Stomach smooth muscle (tissue), 2 donors: ENCODE data around the gene ADAM8.

ENCODE experiments used
- H3K27ac ChIP-seq: one replicate; pipeline ENCODE4 v1.7.0; 2013; ENCODE audit warnings: mild to moderate bottlenecking, low read length, inconsistent platforms
- H3K27me3 ChIP-seq, 2 donors: one replicate each; pipeline ENCODE4 v1.7.0; 2013; ENCODE audit warnings: low read length in 2 of 2; ENCODE audit not compliant: insufficient read depth in 2 of 2, control insufficient read depth in 1 of 2
- H3K36me3 ChIP-seq, 2 donors: one replicate each; pipeline ENCODE4 v1.7.0; 2013; ENCODE audit warnings: low read length in 2 of 2; ENCODE audit not compliant: control insufficient read depth in 2 of 2, insufficient read depth in 2 of 2
- H3K4me1 ChIP-seq: one replicate; pipeline ENCODE4 v1.7.0; 2013; ENCODE audit warnings: low read length; ENCODE audit not compliant: control insufficient read depth, insufficient read depth
- H3K4me3 ChIP-seq, 2 donors: one replicate each; pipeline ENCODE4 v1.7.0; 2013; ENCODE audit warnings: low read length in 2 of 2
- H3K9ac ChIP-seq, 2 donors: one replicate each; pipeline ENCODE4 v1.7.0; 2013; ENCODE audit warnings: low read length in 2 of 2, mild to moderate bottlenecking in 1 of 2
- H3K9me3 ChIP-seq, 2 donors: one replicate each; pipeline ENCODE4 v1.7.0; 2013; ENCODE audit warnings: low read length in 2 of 2; ENCODE audit not compliant: control insufficient read depth in 2 of 2
- donor health status: healthy.
- donor health status: Pancreatic carcinoma.

The ADAM8 gene

DNA sequence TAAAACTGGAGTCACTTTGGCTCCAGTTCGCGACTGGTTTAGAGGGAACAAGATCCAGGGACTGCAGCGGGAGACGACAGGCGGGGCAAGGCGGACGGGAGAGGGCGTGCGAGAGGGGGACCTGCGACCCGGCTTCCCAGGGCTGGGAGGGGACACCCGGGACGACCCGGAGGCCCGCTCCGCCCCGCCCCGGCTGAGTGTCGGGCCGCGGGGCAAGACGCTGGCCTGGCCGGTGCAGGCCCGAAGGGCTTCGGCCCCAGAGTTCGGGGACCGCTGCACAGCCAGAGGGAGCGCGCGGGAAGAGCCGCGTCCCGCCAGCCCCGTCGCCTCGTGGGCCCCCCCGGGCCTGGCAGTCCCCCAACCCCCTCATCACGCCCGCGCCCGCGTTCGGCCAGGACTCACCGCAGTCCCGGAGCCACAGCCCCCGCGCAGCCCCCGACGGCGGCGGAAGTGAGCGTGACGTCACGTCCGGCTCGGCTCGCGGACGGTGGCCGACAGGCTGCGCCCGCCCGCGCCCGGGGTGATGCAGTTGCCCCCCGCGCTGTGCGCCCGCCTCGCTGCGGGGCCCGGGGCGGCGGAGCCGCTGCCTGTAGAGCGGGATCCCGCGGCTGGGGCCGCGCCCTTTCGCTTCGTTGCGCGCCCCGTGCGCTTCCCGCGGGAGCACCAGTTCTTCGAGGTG is 31.9 kb upstream of the ADAM8 start, which contains the start of the genes TUBGCP2 and ZNF511:
Gene TUBGCP2, minus strand, starts transcription at position 452 of the 679 bp plus-strand sequence. CDS start 5,931 bp downstream, outside the sequence.
Gene ZNF511, plus strand, starts transcription at position 494 of the 679 bp plus-strand sequence. Its CDS starts 30 bp downstream, at position 524.
- H3K36me3 ChIP-seq, result peaks cover 14 to 16% of the 10 kb centered on the region in 2 donors
- H3K4me1 ChIP-seq, result peaks cover 28% of the 10 kb centered on the region
- no peaks in the 10 kb centered on the region for H3K9me3 ChIP-seq

DNA sequence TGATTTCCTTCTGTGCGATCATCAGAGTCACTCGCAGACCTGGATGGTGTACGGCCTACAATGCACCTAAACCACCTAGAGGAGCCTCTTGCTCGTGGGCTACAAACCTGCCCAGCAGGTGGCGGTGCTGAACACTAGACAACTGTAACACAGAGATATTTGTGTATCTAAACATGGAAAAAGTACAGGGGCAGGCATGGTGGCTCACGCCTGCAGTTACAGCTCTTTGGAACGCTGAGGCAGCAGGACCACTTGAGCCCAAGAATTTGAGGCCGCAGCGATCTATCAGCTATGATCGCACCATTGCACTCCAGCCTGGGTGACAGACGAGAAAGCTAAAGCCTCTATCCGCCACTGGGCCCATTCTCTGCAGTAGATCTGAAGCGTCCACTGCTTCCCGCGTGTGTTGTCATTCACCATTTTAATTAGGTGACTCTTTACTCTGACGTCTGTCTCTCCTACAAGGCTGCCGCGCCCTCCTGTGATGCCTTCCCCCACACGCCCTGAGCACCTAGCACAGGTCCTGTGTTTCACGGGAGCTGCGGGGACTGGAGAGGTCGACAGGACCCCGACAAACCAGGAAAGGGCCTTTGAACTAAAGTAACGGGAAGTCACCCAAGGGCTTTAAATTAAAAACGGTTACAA is 31.2 kb upstream of the ADAM8 start:
- H3K27me3 ChIP-seq, result no peaks in the 10 kb centered on the region
- peaks cover 28% of the 10 kb centered on the region for H3K4me1 ChIP-seq
- H3K27ac ChIP-seq, result peak overlapping the region; percentile 84
- peak overlapping the region; percentile 91 to 93 for H3K9ac ChIP-seq
- H3K9me3 ChIP-seq, result no peaks in the 10 kb centered on the region
- H3K36me3 ChIP-seq, result peaks cover 12 to 16% of the 10 kb centered on the region in 2 donors
- peak overlapping the region; percentile 93 to 95 for H3K4me3 ChIP-seq

More for the DNA sequence above, 31.9 kb upstream of the ADAM8 start, which contains the start of the genes TUBGCP2 and ZNF511:
- Histone ChIP-seq H3K4me3 (peak within 1 kb of the TSS; percentile 93 to 95), H3K9ac (peak within 1 kb of the TSS; percentile 91 to 93), H3K27ac (peak within 1 kb of the TSS; percentile 84), H3K27me3 (no peaks in the 10 kb centered on the region)

DNA sequence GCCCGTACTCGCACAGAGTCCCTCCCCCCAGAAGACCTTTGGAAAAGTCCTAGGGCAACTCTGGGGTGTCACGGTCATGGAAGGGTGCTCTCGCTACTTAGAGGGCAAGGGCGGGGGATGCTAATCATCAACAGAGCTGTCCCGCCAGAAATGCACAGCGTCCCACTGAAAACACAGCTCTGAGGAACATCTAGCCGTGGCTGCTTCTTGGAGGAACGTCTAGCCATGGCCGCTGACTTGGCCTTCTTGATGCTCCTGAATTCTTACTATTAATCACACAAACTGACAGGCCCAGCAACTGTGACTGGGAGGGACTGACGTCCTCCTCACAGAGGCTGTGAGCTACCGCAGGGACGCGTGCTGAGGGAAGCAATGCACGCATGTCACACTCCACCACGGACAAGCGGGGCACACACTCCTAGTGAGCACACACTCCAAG is 30.3 kb upstream of the ADAM8 start:
- H3K27ac ChIP-seq, result no peak overlapping the region
- H3K27me3 ChIP-seq, result no peaks in the 10 kb centered on the region
- peaks cover 28% of the 10 kb centered on the region for H3K4me1 ChIP-seq
- H3K9ac ChIP-seq, result peak overlapping the region in 1 of 2 donors; percentile 54
- H3K36me3 ChIP-seq, result peaks cover 17 to 20% of the 10 kb centered on the region in 2 donors
- peak overlapping the region; percentile 93 to 95 for H3K4me3 ChIP-seq
- H3K9me3 ChIP-seq, result no peaks in the 10 kb centered on the region

DNA sequence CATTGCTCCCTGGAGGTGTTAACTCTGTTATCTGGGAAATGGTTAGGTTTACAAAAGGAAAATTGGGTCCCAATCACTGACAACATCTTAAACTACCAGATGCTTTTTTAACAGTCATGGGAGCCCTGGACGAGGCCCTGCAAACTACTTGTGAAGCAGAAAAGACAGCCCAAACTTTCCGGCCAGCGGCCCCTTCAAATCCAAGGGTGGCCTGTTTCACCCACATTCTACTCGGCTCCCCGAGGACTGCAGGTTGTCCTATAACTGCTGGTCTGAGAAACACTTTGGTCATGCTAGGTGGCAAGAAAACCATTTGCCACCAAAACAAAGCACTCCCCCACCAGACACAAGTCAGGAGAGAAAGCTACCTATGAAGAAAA is 29.4 kb upstream of the ADAM8 start:
- Histone ChIP-seq H3K27me3 (no peaks in the 10 kb centered on the region), H3K27ac (no peak overlapping the region), H3K9me3 (no peaks in the 10 kb centered on the region), H3K4me3 (no peak overlapping the region), H3K36me3 (peaks cover 14 to 20% of the 10 kb centered on the region in 2 donors), H3K9ac (no peak overlapping the region), H3K4me1 (peaks cover 28% of the 10 kb centered on the region)

DNA sequence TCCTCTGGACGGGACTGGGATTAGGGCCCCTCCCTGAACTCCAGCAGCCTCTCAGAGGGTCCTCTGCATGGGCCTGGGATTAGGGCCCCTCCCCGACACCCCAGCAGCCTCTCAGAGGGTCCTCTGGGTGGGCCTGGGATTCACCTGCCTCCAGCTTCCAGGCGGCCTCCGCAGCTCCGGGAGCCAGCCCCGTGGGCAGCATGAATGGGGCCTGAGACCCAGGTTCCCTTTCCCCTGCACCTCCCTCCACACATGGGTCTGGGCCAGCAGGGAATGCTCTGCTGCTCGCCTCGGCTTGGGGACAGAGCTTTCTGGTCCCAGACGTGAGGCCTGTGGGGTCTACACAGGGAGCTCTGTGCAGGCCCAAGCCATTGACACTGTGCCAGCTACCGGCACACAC is 26.5 kb upstream of the ADAM8 start:
- Histone ChIP-seq H3K9me3 (no peaks in the 10 kb centered on the region), H3K4me1 (peaks cover 23% of the 10 kb centered on the region), H3K4me3 (no peak overlapping the region), H3K36me3 (peaks cover 36 to 41% of the 10 kb centered on the region in 2 donors), H3K27ac (no peak overlapping the region), H3K9ac (no peak overlapping the region), H3K27me3 (no peaks in the 10 kb centered on the region)

DNA sequence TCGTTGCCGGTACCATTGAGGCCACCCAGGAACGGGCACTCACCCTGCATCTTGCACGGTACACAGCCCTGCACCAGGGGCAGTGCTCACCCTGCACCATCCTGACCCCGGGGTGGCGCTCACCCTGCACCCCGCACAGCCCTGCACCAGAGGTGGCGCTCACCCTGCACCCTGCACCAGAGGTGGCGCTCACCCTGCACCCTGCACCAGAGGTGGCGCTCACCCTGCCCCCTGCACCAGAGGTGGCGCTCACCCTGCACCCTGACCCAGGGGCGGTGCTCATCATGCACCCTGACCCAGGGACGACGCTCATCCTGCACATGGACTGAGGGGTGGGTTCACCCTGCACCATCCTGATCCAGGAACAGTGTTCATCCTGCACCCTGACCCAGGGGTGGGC is 25.6 kb upstream of the ADAM8 start:
- H3K36me3 ChIP-seq, result peaks cover 46 to 49% of the 10 kb centered on the region in 2 donors

DNA sequence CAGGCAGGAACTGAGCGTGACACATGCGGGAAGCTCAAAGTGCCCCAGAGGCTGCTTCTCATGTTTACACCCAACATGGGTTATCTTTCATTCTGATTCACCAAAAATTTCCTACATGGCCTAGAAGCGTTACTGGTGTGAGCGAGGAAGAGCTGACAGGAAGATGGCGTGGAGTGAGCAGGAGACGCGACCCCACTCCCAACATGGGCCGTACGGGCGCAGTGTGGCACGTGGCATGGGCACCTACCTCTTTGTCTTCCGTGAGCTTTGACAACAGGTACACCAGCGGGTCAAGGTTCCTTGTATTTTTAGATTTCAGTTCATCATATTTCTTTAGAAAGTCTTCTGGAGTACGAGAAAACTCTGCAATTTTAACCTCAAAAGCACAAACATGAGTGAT is 23.1 kb upstream of the ADAM8 start:
- Histone ChIP-seq H3K36me3 (peaks cover 57 to 61% of the 10 kb centered on the region in 2 donors), H3K4me1 (peaks cover 3% of the 10 kb centered on the region), H3K27me3 (no peaks in the 10 kb centered on the region), H3K9ac (no peak overlapping the region), H3K9me3 (no peaks in the 10 kb centered on the region), H3K4me3 (no peak overlapping the region), H3K27ac (no peak overlapping the region)

More for the DNA sequence above, 25.6 kb upstream of the ADAM8 start:
- Histone ChIP-seq H3K27ac (no peak overlapping the region), H3K9ac (no peak overlapping the region), H3K9me3 (no peaks in the 10 kb centered on the region), H3K4me1 (peaks cover 13% of the 10 kb centered on the region), H3K4me3 (no peak overlapping the region), H3K27me3 (no peaks in the 10 kb centered on the region)

DNA sequence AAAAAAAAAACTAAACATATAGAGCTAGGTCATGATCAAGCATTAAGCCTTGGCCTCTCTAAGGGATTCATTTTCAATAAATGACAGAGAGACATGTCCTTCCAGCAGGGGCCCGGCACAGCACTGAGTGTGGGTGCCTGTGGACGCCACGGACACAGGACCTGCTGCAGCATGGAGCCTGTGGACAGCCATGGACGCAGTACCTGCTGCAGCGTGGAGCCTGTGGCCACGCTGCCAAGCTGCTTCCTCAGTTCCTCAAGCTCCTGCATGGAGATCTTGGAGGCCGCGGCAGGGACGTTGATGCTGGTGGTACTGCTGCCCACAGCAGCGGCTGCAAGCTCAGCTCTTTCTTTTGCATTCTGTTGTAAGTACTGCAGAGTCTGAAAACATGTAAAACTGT is 22.6 kb upstream of the ADAM8 start:
- Histone ChIP-seq H3K9ac (no peak overlapping the region), H3K4me1 (peaks cover 3% of the 10 kb centered on the region), H3K36me3 (peaks cover 61 to 62% of the 10 kb centered on the region in 2 donors), H3K27ac (no peak overlapping the region), H3K9me3 (no peaks in the 10 kb centered on the region), H3K4me3 (no peak overlapping the region), H3K27me3 (no peaks in the 10 kb centered on the region)

DNA sequence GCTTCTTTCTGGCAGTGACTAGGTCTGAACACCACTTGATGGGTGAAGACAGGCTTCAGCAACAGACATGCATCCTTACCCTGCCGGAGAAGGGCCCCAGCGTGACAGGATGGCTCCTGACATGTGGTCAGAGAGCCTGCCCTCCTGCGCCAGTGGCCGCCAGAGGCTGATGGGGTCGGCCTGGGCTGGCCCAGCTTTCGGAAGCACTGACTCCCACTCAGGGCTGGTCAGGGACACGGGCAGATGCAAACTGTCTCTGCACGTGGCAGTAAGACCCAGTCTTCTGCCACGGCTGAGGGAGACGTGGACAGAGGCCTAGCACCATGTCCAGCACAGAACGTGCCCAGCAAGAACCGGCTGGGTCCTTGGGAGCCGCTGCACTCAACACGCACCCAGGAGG is 21.8 kb upstream of the ADAM8 start:
- H3K27ac ChIP-seq, result no peak overlapping the region
- H3K36me3 ChIP-seq, result peaks cover 68 to 70% of the 10 kb centered on the region in 2 donors
- no peaks in the 10 kb centered on the region for H3K9me3 ChIP-seq
- no peaks in the 10 kb centered on the region for H3K27me3 ChIP-seq
- no peak overlapping the region for H3K4me3 ChIP-seq
- no peak overlapping the region for H3K9ac ChIP-seq
- H3K4me1 ChIP-seq, result no peaks in the 10 kb centered on the region

DNA sequence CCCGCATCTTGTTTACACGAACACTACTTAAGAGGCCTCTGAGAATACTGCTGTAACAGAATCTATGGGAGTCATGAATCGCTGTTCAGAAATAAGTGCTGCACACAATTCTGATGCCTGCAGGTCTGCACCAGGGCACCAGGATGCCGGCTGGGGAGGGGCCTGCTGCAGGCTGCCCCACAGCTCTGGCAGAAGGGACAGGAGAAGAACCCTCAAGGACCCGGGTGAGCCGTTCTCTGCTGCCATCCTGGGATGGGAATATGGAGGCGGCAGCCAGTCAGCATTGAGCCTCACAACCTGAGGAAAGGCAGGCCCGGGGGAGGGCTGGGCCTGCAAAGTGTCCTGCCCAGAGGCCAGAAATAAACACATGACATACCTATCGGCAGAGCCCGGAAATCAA is 20.8 kb upstream of the ADAM8 start:
- Histone ChIP-seq H3K4me3 (no peak overlapping the region), H3K27ac (no peak overlapping the region), H3K4me1 (no peaks in the 10 kb centered on the region), H3K27me3 (no peaks in the 10 kb centered on the region), H3K9ac (no peak overlapping the region), H3K9me3 (no peaks in the 10 kb centered on the region), H3K36me3 (peaks cover 76 to 77% of the 10 kb centered on the region in 2 donors)
